ENCODE measurements around the gene TCTN2. TPM values are rescaled to one million over a fixed set of nuclear protein-coding genes. Genes with fewer than 3 reads are reported as not detected.

The TCTN2 gene
- total RNA-seq, 2 donors from 2014 or later = 3.7 to 4.6 TPM

DNA sequence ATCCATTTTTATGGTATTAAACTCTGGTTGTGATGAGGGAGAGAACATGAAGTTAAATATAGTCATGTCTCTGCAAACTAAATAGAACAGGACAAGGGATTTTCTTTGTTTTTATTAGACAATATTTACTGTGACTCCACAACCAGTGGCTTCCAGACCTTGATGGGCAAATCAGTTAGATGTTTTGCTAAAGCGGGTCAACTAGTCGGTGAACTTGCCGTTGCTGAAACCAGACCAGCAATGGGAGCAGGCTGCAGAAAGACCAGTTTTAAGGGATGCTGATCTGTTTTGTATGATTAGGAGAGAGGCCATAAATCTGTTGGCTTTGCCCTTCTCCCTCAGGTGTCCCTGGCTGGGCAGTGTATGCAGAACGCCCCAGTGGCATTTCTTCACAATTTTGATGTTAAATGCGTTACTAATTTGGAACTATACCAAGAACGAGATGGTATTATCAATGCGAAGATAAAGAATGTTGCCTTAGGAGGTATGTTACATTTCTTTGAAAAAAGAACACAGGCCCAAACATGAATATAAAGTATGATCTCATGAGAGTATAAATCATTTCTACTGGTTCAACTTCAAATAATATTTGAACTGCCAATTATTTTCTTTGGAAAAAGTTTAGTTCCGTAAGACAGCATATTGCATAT is 19.4 kb downstream of the TCTN2 start:
- TF ChIP-seq, protein P1, sequence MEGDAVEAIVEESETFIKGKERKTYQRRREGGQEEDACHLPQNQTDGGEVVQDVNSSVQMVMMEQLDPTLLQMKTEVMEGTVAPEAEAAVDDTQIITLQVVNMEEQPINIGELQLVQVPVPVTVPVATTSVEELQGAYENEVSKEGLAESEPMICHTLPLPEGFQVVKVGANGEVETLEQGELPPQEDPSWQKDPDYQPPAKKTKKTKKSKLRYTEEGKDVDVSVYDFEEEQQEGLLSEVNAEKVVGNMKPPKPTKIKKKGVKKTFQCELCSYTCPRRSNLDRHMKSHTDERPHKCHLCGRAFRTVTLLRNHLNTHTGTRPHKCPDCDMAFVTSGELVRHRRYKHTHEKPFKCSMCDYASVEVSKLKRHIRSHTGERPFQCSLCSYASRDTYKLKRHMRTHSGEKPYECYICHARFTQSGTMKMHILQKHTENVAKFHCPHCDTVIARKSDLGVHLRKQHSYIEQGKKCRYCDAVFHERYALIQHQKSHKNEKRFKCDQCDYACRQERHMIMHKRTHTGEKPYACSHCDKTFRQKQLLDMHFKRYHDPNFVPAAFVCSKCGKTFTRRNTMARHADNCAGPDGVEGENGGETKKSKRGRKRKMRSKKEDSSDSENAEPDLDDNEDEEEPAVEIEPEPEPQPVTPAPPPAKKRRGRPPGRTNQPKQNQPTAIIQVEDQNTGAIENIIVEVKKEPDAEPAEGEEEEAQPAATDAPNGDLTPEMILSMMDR (IDR thresholded peaks at IDR 0.05) = no peak
- Histone ChIP-seq H3K36me3 (peaks cover 12% of the 10 kb centered on the region), H3K4me1 (no peaks in the 10 kb centered on the region), H3K9me3 (no peaks in the 10 kb centered on the region), H3K4me3 (no peak overlapping the region), H3K27ac (no peak overlapping the region), H3K27me3 (no peaks in the 10 kb centered on the region)
- no peak for DNase-seq (ENCODE audit: low spot score)

DNA sequence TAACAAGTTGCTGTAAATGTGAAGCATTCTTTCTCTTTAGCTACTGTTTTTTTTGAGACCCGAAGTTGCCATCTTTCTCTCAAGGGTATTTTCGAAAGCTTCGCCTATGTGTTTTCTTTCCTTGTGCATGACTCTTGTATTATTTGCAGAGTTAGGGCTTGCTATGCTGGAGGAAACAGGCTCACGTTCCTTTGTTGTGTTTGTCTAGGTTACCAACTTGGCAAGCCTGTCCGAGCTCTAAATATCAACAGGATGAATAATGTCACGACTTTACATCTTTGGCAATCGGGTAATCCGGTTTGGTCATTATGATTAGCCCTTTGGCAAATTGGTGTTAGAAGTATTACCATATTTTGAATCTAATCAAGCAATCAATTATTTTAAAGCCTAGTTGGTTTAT is 25.3 kb downstream of the TCTN2 start:
- no peak overlapping the region for H3K4me3 ChIP-seq
- TF ChIP-seq, protein P1 (IDR thresholded peaks at IDR 0.05) = no peak
- H3K27ac ChIP-seq = no peak overlapping the region
- H3K9me3 ChIP-seq = no peaks in the 10 kb centered on the region
- H3K4me1 ChIP-seq = no peaks in the 10 kb centered on the region
- H3K36me3 ChIP-seq = peaks cover 13% of the 10 kb centered on the region
- DNase-seq (ENCODE audit: low spot score) = no peak
- no peaks in the 10 kb centered on the region for H3K27me3 ChIP-seq

DNA sequence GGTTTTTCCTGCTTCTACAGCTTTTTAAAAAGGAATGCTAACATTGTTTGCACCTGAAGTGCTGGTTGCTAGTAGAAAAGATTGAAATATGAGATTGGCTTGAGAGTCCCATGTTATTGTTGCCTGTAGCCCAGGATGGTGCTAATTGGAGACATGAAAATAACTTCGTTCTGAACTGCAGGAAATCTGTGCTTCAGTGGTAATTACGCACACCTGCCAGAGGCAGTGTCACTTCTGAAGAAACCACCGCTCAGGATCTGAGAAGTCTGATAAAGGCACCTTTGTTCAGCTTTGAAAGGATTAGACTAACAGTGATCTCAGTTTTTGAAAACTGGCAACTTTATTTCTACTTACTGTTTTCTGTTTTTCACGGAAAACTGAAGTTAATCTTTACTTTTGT is 25.7 kb downstream of the TCTN2 start:
- no peak overlapping the region for H3K27ac ChIP-seq
- H3K4me3 ChIP-seq = no peak overlapping the region
- H3K27me3 ChIP-seq = no peaks in the 10 kb centered on the region
- DNase-seq (ENCODE audit: low spot score) = no peak
- H3K9me3 ChIP-seq = no peaks in the 10 kb centered on the region
- H3K4me1 ChIP-seq = no peaks in the 10 kb centered on the region
- H3K36me3 ChIP-seq = peaks cover 13% of the 10 kb centered on the region
- TF ChIP-seq, protein P1 (IDR thresholded peaks at IDR 0.05) = no peak

DNA sequence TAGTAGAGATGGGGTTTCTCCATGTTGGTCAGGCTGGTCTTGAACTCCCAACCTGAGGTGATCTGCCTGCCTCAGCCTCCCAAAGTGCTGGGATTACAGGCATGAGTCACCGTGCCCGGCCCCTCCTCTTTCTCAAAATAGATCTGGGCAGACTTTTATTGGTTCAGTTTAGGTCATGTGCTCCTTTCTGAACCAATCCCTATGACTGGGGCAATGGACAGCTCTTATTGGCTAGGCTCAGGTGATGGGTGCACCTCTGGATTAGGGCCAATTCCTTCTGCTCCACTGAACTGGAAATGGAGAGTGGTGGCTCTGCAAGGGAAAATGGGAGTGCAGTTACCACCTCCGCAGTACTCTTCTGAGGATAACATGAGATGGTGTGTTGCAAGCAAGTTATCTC is 35.0 kb downstream of the TCTN2 start:
- Histone ChIP-seq H3K36me3 (no peaks in the 10 kb centered on the region), H3K27me3 (no peaks in the 10 kb centered on the region), H3K4me1 (peaks cover 0 to under 1% of the 10 kb centered on the region in 2 donors), H3K9me3 (no peaks in the 10 kb centered on the region), H3K4me3 (no peak overlapping the region), H3K27ac (no peak overlapping the region)
- TF ChIP-seq, protein P1 (IDR thresholded peaks at IDR 0.05) = no peak
- DNase-seq (ENCODE audit: low spot score) = no peak

DNA sequence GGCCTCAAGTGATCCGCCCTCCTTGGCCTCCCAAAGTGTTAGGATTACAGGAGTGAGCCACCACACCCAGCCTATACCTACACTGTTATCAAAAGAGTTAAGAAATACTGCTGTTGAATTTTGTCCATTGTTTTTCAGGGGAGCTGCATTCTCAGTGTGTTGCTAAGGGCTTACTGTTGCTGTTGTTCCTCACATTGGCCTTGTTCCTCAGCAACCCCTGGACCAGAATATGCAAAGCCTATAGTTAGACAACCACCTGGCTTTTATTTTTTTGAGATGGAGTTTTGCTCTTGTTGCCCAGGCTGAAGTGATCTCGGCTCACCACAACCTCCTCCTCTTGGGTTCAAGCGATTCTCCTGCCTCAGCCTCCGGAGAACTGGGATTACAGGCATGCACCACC is 36.6 kb downstream of the TCTN2 start:
- DNase-seq (ENCODE audit: low spot score) = no peak
- Histone ChIP-seq H3K4me3 (no peak overlapping the region), H3K9me3 (no peaks in the 10 kb centered on the region), H3K36me3 (no peaks in the 10 kb centered on the region), H3K27me3 (no peaks in the 10 kb centered on the region), H3K27ac (no peak overlapping the region), H3K4me1 (peaks cover 0 to 8% of the 10 kb centered on the region in 2 donors)
- TF ChIP-seq, protein P1 (IDR thresholded peaks at IDR 0.05) = no peak

DNA sequence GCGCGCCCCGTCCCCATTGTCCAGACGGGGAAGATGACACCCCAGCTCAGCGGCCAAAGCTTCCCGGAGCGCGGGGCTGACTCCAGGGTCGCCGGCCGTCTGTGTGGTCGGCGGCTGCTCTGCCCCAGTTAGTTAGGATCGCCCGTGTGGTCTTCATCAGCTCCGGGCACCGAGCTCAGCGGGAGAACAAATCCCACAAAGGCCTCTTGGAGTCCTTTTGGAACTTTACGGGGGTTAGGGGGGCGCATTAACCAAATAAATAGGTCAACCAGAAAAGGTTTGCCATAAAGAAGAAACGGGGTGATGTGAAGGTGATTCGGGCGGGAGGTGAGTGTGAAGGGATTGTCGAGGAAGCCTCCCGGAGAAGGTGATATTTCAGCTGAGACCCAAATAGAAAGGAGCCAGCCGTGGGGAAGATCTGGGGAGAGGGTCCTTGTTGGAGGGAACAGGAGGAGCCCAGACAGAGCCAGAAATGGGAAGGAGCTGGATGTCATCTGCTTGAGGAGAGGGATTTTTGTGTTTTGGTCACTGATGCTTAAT is 41.9 kb downstream of the TCTN2 start:
- no peak for DNase-seq (ENCODE audit: low spot score)
- TF ChIP-seq, protein P1 (IDR thresholded peaks at IDR 0.05) = no peak
- H3K9me3 ChIP-seq = no peaks in the 10 kb centered on the region
- peak overlapping the region; percentile 42 to 61 for H3K27ac ChIP-seq
- H3K36me3 ChIP-seq = no peaks in the 10 kb centered on the region
- no peaks in the 10 kb centered on the region for H3K27me3 ChIP-seq
- H3K4me3 ChIP-seq = peak overlapping the region; percentile 89 to 94
- H3K4me1 ChIP-seq = peaks cover 0 to 28% of the 10 kb centered on the region in 2 donors

All from right atrium auricular region (tissue), 2 donors.